Stimulated activated CD8-positive, alpha-beta memory T cell treated with anti-CD3 and anti-CD28 coated beads, Interleukin-15, amount 100 ng/mL, for 48 hours (primary cell): ENCODE measurements around the gene NATD1.

Experiments used
- DNase-seq, 2 donors: peaks; one replicate each; pipeline ENCODE4 v3.0.0-alpha.2; 2020; ENCODE audit warnings: low read depth in 2 of 2

The NATD1 gene

GRCh38 chr17:21289902-21290571 is 36.8 kb upstream of the NATD1 start:
- no peak for DNase-seq

GRCh38 chr17:21289175-21289901 is 36.1 kb upstream of the NATD1 start:
- DNase-seq = no peak

GRCh38 chr17:21288571-21289017 is 35.4 kb upstream of the NATD1 start:
- peak in 1 of 2 donors; percentile 27 for DNase-seq

GRCh38 chr17:21287703-21288449 is 34.7 kb upstream of the NATD1 start:
- peak; percentile 96 for DNase-seq

GRCh38 chr17:21286909-21287702 is 33.9 kb upstream of the NATD1 start:
- no peak for DNase-seq

GRCh38 chr17:21286066-21286770 is 33.0 kb upstream of the NATD1 start:
- DNase-seq = no peak

GRCh38 chr17:21285164-21286065 is 32.2 kb upstream of the NATD1 start:
- no peak for DNase-seq

GRCh38 chr17:21284319-21285163 is 31.3 kb upstream of the NATD1 start, which contains the start of gene MAP2K3:
TSS of gene MAP2K3 (plus strand) at chr17:21284711. CDS start at chr17:21284921, 210 bp downstream.
- peak; percentile 97 to 98 for DNase-seq

GRCh38 chr17:21283482-21284318 is 30.5 kb upstream of the NATD1 start:
- no peak for DNase-seq

GRCh38 chr17:21282850-21283249 is 29.6 kb upstream of the NATD1 start:
- DNase-seq = no peak

- no peak for DNase-seq
Measured at GRCh38 chr17:21282231-21282630, 29.0 kb upstream of the NATD1 start.

GRCh38 chr17:21280081-21280518 is 26.9 kb upstream of the NATD1 start:
- peak; percentile 78 to 80 for DNase-seq

GRCh38 chr17:21279582-21279981 is 26.4 kb upstream of the NATD1 start:
- DNase-seq = no peak

GRCh38 chr17:21279198-21279535 is 26.0 kb upstream of the NATD1 start:
- no peak for DNase-seq

GRCh38 chr17:21278450-21279197 is 25.4 kb upstream of the NATD1 start:
- DNase-seq = no peak

GRCh38 chr17:21277332-21277731 is 24.1 kb upstream of the NATD1 start:
- DNase-seq = no peak

GRCh38 chr17:21276264-21276588 is 23.0 kb upstream of the NATD1 start:
- DNase-seq = no peak
